Measurements from ENCODE around the gene MRPL12.
"Not testable (repeated sequence)": the region's sequence is repeated elsewhere in the genome, so short reads cannot be mapped to it uniquely, and the experiment has no call there.

MRPL12 gene

GRCh38 chr17:81727324-81728031 is 24.3 kb downstream of the MRPL12 start:
- intact Hi-C loops (cut with DNase I) = no loop called here
- DNase-seq = no peak

- intact Hi-C loops (cut with DNase I) = no loop called here
- peak; percentile 64 to 93 (median 86) for DNase-seq
Measured at GRCh38 chr17:81733507-81734404, 30.6 kb downstream of the MRPL12 start.

GRCh38 chr17:81734405-81735263 is 31.5 kb downstream of the MRPL12 start:
- no peak for DNase-seq
- intact Hi-C loops (cut with DNase I) = no loop called here

- peak in 28 of 42 donors; percentile 20 to 69 (median 45) for DNase-seq
- intact Hi-C loops (cut with DNase I) = no loop called here
Measured at GRCh38 chr17:81735264-81736102, 32.3 kb downstream of the MRPL12 start.

GRCh38 chr17:81737947-81738800 is 35.0 kb downstream of the MRPL12 start:
- intact Hi-C loops (cut with DNase I) = no loop called here
- DNase-seq = no peak

GRCh38 chr17:81738801-81739393 is 35.7 kb downstream of the MRPL12 start:
- intact Hi-C loops (cut with DNase I) = no loop called here
- no peak for DNase-seq

GRCh38 chr17:81739593-81739992 is 36.4 kb downstream of the MRPL12 start:
- intact Hi-C loops (cut with DNase I); DNase-seq: not testable (repeated sequence)

GRCh38 chr17:81740395-81740961 is 37.3 kb downstream of the MRPL12 start:
- no peak for DNase-seq
- intact Hi-C loops (cut with DNase I) = no loop called here

- no peak for DNase-seq
- intact Hi-C loops (cut with DNase I) = no loop called here
Measured at GRCh38 chr17:81741049-81741593, 38.0 kb downstream of the MRPL12 start.

- intact Hi-C loops (cut with DNase I) = no loop called here
Measured at GRCh38 chr17:81741594-81742452, 38.7 kb downstream of the MRPL12 start.

More at GRCh38 chr17:81741594-81742452, 38.7 kb downstream of the MRPL12 start:
- no peak for DNase-seq
